Adrenal gland (tissue), 5 donors: ENCODE results near the gene SRRT.

Experiments
- CTCF ChIP-seq, 6 experiments: fragments of 450-650 bp in 4 of 6; fragments of 200-600 bp in 2 of 6; sonication (generic) in 1 of 6; IDR thresholded peaks; 1 replicate in 5 of 6; 2 replicates in 1 of 6; pipeline versions ENCODE4 v1.5.1 to v1.8.0; 2016 to 2021; ENCODE audit warnings: antibody characterized with exemption in 6 of 6, mild to moderate bottlenecking in 2 of 6, moderate library complexity in 1 of 6
- POLR2A ChIP-seq, 2 donors: fragments of 450-650 bp; IDR thresholded peaks; one replicate each; pipeline ENCODE4 v1.6.1; 2017; ENCODE audit warnings: antibody characterized with exemption in 2 of 2, mild to moderate bottlenecking in 2 of 2, moderate library complexity in 1 of 2
- donor health status: DM: no; HTN: no; CAD: no.

- TF ChIP-seq CTCF (IDR thresholded peaks at IDR 0.05) (no peak), POLR2A (IDR thresholded peaks at IDR 0.05) (no peak)
Observed at GRCh38 chr7:100893910-100894721, 19.2 kb downstream of the SRRT start.
